Neural crest cell (in vitro differentiated cells): ENCODE data around the gene LDB3. TPM values are rescaled to one million over a fixed set of nuclear protein-coding genes. Genes with fewer than 3 reads are reported as not detected.

Experiments used
- DNase-seq: peaks from one replicate; pipeline ENCODE4 v3.0.0; 2021; ENCODE audit warnings: low read depth, mixed read lengths, low spot score
- H3K27ac Mint-ChIP-seq: one replicate; pipeline ENCODE4 v1.8.0; 2021; ENCODE audit warnings: mild to moderate bottlenecking, mixed read lengths; ENCODE audit not compliant: unreplicated experiment
- H3K27me3 Mint-ChIP-seq: 2 replicates; pipeline ENCODE4 v1.8.0; 2021; ENCODE audit warnings: low read depth, mild to moderate bottlenecking, mixed read lengths
- H3K36me3 Mint-ChIP-seq: 2 replicates; pipeline ENCODE4 v1.8.0; 2021; ENCODE audit warnings: low read depth, mild to moderate bottlenecking, mixed read lengths
- H3K4me1 Mint-ChIP-seq: 2 replicates; pipeline ENCODE4 v1.8.0; 2021; ENCODE audit warnings: mixed read lengths
- H3K4me3 Mint-ChIP-seq: one replicate; pipeline ENCODE4 v1.8.0; 2021; ENCODE audit warnings: mild to moderate bottlenecking, mixed read lengths
- H3K9me3 Mint-ChIP-seq: 2 replicates; pipeline ENCODE4 v1.8.0; 2021; ENCODE audit warnings: mixed read lengths
- total RNA-seq: library from RNA; stranded (reverse); gene quantifications from 2 replicates; pipeline ENCODE4 v1.2.1, GENCODE V29; 2021
- TF ChIP-seq, protein P1 (sequence below): fragments of 200-600 bp; sonication (generic); conservative IDR thresholded peaks from 2 replicates; pipeline ENCODE4 v1.5.0; 2021; ENCODE audit warnings: antibody characterized with exemption, mild to moderate bottlenecking

LDB3 gene
- total RNA-seq, 1 donor from 2014 or later: 0.56 TPM

DNA sequence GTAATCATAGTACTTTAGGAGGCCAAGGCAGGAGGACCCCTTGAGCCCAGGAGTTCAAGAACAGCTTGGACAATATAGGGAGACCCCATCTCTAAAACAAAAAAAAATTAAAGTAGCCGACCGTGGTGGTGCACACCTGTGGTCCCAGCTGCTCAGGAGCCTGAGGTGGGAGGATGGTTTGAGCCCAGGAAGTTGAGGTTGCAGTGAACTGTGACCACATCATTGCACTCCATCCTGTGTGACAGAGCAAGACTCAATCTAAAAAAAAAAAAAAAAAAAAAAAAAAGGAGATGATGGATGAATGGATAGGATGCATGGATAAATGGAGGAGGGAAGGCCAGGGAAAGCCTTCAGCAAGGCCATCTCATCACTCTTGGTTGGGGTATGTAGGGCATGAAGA is 54.7 kb downstream of the LDB3 start:
- Mint-ChIP-seq H3K27me3 (no peaks in the 10 kb centered on the region), H3K9me3 (no peaks in the 10 kb centered on the region), H3K27ac (no peak overlapping the region), H3K4me1 (peaks cover 9% of the 10 kb centered on the region), H3K36me3 (no peaks in the 10 kb centered on the region), H3K4me3 (no peak overlapping the region)
- TF ChIP-seq, protein P1, sequence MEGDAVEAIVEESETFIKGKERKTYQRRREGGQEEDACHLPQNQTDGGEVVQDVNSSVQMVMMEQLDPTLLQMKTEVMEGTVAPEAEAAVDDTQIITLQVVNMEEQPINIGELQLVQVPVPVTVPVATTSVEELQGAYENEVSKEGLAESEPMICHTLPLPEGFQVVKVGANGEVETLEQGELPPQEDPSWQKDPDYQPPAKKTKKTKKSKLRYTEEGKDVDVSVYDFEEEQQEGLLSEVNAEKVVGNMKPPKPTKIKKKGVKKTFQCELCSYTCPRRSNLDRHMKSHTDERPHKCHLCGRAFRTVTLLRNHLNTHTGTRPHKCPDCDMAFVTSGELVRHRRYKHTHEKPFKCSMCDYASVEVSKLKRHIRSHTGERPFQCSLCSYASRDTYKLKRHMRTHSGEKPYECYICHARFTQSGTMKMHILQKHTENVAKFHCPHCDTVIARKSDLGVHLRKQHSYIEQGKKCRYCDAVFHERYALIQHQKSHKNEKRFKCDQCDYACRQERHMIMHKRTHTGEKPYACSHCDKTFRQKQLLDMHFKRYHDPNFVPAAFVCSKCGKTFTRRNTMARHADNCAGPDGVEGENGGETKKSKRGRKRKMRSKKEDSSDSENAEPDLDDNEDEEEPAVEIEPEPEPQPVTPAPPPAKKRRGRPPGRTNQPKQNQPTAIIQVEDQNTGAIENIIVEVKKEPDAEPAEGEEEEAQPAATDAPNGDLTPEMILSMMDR: no peak
- DNase-seq: no peak

DNA sequence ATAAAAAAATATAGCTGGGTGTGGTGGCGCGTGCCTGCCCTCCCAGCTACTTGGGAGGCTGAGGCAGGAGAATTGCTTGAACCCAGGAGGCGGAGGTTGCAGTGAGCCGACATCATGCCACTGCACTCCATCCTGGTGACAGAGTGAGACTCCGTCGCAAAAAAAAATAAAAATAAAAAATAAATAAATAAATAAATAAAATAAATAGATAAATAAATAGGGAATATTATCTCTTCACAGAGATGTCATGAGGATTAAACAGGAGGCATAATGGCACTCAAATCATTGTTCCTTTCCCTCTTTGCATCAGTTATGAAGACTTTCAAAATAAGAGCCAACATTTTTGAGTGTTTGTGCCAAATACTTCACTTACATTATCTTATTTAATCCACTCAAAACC is 56.1 kb downstream of the LDB3 start:
- Mint-ChIP-seq H3K9me3 (no peaks in the 10 kb centered on the region), H3K36me3 (no peaks in the 10 kb centered on the region), H3K4me1 (peaks cover 11% of the 10 kb centered on the region), H3K27ac (no peak overlapping the region), H3K27me3 (no peaks in the 10 kb centered on the region), H3K4me3 (no peak overlapping the region)
- no peak for DNase-seq
- TF ChIP-seq, protein P1: no peak

DNA sequence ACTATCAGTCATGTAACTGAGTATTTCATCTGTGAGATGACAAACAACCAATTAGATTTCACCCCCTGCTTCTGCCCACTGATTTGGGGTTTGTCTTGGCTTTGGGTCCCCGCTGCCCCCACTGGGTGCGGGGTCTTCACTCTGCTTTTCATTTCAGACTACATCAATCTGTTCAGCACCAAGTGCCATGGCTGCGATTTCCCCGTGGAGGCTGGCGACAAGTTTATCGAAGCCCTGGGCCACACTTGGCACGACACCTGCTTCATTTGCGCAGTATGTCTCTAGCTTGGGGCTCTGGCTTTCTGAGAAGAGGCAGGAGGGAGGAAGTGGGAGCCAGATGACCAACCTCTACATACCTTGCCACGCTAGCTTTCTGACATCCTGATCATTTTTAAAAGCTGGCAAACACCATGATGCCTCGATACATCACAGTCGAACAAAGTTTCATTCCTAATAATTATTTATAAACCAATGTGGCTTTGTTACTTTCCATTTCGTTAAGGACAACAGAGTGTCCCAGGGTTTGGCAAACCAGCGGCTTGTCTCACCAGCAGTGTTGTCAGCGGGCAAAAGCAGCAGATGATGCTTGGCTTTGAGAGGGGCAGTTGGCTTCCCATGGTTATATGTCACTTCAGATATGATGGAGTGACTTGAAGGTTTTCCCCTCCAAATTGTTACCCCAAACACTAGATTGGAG is 57.8 kb downstream of the LDB3 start:
- H3K27me3 Mint-ChIP-seq: no peaks in the 10 kb centered on the region
- H3K4me3 Mint-ChIP-seq: no peak overlapping the region
- peaks cover 11% of the 10 kb centered on the region for H3K4me1 Mint-ChIP-seq
- no peak for DNase-seq
- H3K27ac Mint-ChIP-seq: no peak overlapping the region
- H3K9me3 Mint-ChIP-seq: no peaks in the 10 kb centered on the region
- TF ChIP-seq, protein P1: no peak
- no peaks in the 10 kb centered on the region for H3K36me3 Mint-ChIP-seq

DNA sequence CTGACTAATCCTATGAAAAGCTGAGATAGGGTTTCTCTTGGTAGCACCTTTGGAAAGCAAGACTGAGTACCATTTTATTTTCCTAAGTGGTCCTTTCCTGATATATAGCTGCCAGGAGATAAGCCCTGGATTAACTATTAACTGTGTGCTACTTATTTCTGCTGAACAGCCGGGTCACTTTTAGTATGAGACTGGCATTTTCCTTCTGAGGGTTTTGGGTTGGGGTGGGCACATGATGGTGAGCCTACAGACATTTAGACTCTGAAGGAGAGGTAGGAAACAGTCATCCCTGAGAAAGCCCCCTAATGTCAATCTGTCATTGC is 58.3 kb downstream of the LDB3 start:
- Mint-ChIP-seq H3K4me3 (no peak overlapping the region), H3K27ac (no peak overlapping the region), H3K9me3 (no peaks in the 10 kb centered on the region), H3K4me1 (peaks cover 10% of the 10 kb centered on the region), H3K36me3 (no peaks in the 10 kb centered on the region), H3K27me3 (no peaks in the 10 kb centered on the region)
- TF ChIP-seq, protein P1: no peak
- DNase-seq: no peak

DNA sequence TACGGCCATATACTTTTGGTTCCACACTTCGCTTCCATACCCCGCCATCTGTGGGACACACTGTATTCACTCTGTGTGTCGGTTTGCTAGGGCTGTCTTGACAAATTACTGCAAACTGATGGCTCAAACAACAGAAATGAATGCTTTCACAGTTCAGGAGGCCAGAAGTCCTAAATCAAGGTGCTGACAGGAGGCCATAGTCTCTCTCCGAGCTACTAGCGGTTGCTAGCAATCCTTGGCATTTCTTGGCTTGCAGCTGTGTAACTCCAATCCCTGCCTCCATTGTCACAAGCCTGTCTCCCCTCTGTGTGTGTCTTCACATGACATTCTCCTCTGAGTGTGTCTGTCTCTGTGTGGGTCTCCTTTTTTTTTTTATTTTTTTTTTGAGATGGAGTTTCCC is 59.2 kb downstream of the LDB3 start:
- Mint-ChIP-seq H3K27me3 (no peaks in the 10 kb centered on the region), H3K9me3 (no peaks in the 10 kb centered on the region), H3K36me3 (no peaks in the 10 kb centered on the region), H3K27ac (no peak overlapping the region), H3K4me3 (no peak overlapping the region), H3K4me1 (peaks cover 7% of the 10 kb centered on the region)
- TF ChIP-seq, protein P1: no peak
- DNase-seq: no peak
